ENCODE measurements around the gene PARD3.

The PARD3 gene

DNA sequence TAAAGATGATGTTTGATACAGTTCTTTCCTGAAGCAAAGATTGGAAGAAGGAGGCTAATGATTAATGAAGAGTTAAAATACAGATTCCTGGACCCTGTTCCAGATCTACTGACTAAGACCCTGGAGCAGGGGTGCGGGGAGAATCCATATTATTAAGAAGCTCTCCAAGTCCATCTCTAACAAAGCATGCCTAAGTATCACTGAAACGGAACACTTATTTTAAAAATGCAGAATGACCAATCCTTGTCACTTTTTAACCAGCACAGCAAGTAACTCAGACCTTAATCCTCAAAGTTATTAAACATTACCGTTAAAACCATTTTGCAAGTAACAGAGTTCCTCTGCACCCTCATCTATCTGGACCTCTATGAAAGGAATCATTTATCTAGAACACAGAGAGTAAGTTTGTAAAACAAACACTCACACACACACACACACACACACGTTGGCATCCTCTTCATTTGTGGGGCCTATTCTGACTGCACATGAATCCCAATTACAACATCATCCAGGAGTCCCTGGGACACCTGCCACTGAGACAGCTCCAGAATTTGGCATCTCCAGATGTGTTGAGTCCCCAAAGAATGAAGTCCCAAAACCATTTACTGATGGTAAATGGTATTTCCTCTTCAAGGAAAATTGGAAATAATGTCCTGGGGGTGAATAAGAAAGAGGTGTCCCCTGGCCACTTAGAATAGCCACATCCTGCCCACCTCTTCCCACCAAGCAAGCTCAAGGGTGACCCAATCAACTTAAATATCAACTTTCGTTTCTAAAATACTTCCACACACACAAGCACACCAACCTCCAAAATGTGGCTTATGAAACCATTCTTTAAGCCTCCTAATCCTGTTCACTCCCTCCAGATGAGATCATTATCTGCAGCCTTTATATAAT is 117.5 kb downstream of the PARD3 start:
- no peak overlapping the region for H3K27ac ChIP-seq
- TF ChIP-seq, protein P1, sequence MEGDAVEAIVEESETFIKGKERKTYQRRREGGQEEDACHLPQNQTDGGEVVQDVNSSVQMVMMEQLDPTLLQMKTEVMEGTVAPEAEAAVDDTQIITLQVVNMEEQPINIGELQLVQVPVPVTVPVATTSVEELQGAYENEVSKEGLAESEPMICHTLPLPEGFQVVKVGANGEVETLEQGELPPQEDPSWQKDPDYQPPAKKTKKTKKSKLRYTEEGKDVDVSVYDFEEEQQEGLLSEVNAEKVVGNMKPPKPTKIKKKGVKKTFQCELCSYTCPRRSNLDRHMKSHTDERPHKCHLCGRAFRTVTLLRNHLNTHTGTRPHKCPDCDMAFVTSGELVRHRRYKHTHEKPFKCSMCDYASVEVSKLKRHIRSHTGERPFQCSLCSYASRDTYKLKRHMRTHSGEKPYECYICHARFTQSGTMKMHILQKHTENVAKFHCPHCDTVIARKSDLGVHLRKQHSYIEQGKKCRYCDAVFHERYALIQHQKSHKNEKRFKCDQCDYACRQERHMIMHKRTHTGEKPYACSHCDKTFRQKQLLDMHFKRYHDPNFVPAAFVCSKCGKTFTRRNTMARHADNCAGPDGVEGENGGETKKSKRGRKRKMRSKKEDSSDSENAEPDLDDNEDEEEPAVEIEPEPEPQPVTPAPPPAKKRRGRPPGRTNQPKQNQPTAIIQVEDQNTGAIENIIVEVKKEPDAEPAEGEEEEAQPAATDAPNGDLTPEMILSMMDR (conservative IDR thresholded peaks at IDR 0.05) = no peak

DNA sequence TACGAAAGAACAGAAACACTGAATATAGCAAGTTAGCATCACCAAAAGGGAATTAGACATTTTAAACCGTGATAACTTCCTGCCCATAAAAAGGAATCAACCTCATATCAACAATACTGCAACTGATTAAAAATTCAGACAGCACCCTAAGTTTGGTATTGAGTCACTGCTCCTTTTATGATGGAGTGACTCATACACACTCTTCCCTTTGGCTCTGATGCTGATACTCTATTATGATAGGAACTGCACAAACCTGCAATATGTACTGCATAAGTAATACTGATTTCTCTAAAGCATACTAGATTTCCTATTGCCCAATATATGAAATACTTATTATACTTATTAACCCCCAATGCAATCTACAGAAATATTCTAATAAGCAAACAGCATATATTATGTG is 118.7 kb downstream of the PARD3 start:
- H3K27ac ChIP-seq = no peak overlapping the region
- TF ChIP-seq, protein P1 (conservative IDR thresholded peaks at IDR 0.05) = no peak

DNA sequence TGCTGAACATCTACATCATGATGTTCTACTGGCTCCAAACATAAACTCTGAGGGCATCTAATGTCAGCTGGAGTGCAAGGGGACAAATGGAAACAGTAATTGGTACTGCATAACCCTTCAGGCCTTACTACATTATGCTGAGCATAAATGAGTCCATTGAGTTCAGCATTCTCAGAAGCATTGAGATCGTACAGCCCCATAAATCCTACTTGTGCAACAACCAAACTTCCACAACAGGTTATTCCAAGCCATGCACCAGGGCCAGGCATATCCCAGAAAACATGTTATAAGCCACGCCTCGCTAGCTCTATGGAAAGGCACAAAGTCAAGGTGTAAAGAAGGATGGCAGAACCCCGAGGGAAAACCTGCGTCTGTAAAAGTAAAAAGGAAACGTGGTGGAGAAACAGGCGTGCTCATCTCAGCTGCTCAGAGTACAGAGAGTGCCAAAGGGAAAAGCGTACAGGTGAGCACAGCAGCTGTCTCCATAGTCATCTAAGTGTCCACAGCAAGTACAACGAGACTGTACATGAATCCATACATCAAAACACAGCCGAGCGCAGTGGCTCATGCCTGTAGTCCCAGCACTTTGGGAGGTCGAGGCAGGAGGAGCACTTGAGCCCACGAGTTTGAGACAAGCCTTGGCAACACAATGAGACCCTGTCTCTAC is 124.6 kb downstream of the PARD3 start:
- no peak overlapping the region for H3K27ac ChIP-seq
- TF ChIP-seq, protein P1 (conservative IDR thresholded peaks at IDR 0.05) = no peak

DNA sequence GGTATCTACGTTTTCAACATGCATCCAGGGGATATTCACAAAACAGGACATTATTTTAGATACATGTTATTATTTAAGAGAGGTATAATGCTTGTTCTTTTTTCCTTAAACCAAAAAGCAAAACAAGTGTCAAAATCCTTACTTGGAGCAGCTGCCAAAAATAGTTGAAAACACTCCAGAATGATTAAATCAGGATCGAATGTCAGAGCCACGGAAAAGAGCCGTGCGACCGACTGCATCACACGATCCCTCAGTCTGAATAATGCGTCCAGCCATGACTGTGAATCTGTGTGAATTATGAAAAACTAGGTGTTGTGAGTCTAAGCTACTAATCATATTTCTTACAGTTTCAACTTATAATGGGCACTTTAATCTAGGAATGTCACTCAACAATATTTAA is 126.0 kb downstream of the PARD3 start:
- TF ChIP-seq, protein P1 (conservative IDR thresholded peaks at IDR 0.05) = no peak

DNA sequence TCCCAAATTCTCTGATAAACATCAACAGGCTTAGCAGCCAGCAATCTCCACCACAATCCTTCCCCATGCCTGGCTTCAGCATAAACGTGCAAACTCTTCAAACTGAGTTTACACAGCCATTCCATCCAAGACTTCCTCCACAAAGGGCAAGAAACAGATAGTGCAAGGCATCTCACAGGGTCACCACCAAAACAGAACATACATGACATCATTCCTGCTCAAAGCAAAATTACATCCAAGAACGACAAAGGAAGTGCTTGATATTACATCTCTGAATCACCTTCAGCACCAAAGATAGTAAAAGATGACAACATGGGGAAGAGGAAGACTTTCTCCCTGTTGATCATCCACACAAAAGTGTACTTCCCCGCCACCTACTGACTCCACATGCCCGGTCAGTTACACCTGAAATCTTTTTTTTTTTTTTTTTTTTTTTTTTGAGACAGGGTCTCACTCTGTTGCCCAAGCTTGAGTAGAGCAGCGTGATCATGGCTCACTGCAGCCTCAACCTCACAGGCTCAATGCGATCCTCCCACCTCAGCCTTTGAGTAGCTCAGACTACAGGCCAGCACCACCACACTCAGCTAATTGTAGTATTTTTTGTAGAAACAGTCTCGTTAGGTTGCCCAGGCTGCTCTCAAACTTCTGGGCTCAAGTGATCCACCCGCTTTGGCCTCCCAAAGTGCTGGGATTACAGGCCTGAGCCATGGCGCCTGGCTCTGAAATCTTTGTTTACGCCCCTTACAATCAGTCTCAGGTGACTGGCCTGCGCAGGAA is 127.5 kb downstream of the PARD3 start:
- H3K27ac ChIP-seq = no peak overlapping the region
- TF ChIP-seq, protein P1 (conservative IDR thresholded peaks at IDR 0.05) = no peak

More for the DNA sequence above, 126.0 kb downstream of the PARD3 start:
- H3K27ac ChIP-seq = no peak overlapping the region

DNA sequence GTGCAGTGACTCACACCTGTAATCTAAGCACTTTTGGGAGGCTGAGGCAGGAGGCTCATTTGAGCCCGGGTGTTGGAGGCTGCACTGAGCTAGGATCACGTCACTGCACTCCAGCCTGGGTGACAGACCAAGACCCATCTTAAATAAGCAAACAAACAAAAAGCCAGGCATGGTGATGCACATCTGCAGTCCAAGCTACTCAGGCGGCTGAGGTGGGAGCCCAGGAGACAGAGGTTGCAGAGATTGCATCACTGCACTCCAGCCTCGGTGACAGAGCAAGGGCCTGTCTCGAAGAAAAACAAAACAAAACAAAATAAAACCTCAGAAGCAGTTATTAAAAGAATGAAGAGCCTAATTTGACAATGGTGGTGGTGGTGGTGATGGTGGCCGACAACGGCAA is 132.5 kb downstream of the PARD3 start:
- TF ChIP-seq, protein P1 (conservative IDR thresholded peaks at IDR 0.05) = no peak

DNA sequence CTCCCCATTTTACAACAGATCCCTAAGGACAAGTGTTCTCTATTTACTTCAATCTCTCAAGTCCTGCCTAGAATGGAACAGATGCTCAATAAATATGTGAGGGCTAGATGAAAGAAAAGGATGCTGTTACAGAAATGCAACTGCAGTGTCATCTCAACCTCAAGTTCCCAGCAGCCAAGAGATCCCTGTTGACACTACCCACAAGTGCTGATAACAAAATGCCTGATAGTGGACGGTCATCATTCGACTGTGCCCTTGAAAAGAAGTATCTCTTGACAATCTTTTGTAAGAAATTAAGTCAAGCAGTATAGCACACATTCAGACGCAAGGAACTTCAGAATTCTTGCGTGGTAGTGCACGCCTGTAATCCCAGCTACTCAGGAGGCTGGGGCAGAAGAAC is 133.2 kb downstream of the PARD3 start:
- TF ChIP-seq, protein P1 (conservative IDR thresholded peaks at IDR 0.05) = no peak
- no peak overlapping the region for H3K27ac ChIP-seq

More for the DNA sequence above, 132.5 kb downstream of the PARD3 start:
- H3K27ac ChIP-seq = no peak overlapping the region
